ENCODE measurements around the gene ZNF740.

Gene ZNF740

DNA sequence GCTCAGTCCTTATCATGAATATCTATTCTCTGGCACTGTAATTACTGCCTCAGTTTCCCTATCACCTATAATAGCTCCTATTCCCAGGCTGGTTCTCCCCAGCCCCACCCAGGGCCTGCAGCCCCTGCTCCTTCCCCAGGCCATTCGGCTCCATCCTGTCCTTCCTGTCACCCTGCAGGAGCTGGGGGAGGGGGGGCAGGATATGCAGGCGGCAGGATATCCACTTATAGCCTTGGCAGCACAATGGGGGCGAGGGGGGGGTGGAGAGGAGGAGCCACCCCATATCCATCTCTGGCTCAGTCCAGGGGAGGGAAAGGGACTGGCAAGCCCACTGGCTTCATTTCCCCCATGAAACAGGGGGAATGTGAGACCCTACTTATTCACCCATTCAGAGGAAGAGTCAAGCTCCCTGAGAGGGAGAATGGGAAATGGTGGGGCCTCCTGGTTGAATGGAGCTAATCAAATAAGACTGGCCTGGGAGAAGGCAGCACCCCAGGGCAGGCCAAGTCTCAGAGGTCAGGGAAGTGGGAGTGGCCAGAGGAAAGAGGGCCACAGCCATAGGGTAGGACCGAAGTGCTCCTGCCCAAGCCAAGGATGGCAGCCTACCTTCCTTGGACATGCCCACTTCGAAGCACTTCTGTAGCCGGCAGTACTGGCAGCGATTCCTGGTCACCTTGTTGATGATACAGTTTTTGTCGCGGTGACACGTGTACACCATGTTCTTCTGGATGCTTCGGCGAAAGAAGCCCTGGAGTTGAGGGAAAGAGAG is 34.3 kb downstream of the ZNF740 start:
- H3K4me3 ChIP-seq (ENCODE audit: low read depth, low read length, poor library complexity, severe bottlenecking): no peak overlapping the region
- no peaks in the 10 kb centered on the region for H3K9me3 ChIP-seq (ENCODE audit: low read length)
- H3K4me1 ChIP-seq (ENCODE audit: insufficient read depth, low read length, severe bottlenecking): peaks cover 6% of the 10 kb centered on the region
- H3K27ac ChIP-seq (ENCODE audit: low read depth, low read length, poor library complexity, severe bottlenecking): no peak overlapping the region
- no peak overlapping the region for H3K9ac ChIP-seq (ENCODE audit: low read length)
- no peak overlapping the region for H3K4me2 ChIP-seq (ENCODE audit: low read length)
- H3K79me2 ChIP-seq (ENCODE audit: insufficient read depth, low read length): no peaks in the 10 kb centered on the region
- no peaks in the 10 kb centered on the region for H4K20me1 ChIP-seq (ENCODE audit: insufficient read depth, low read length)
- TF ChIP-seq EZH2 (IDR thresholded peaks at IDR 0.05; ENCODE audit: borderline replicate concordance, low read length): no peak
- TF ChIP-seq, protein P1, sequence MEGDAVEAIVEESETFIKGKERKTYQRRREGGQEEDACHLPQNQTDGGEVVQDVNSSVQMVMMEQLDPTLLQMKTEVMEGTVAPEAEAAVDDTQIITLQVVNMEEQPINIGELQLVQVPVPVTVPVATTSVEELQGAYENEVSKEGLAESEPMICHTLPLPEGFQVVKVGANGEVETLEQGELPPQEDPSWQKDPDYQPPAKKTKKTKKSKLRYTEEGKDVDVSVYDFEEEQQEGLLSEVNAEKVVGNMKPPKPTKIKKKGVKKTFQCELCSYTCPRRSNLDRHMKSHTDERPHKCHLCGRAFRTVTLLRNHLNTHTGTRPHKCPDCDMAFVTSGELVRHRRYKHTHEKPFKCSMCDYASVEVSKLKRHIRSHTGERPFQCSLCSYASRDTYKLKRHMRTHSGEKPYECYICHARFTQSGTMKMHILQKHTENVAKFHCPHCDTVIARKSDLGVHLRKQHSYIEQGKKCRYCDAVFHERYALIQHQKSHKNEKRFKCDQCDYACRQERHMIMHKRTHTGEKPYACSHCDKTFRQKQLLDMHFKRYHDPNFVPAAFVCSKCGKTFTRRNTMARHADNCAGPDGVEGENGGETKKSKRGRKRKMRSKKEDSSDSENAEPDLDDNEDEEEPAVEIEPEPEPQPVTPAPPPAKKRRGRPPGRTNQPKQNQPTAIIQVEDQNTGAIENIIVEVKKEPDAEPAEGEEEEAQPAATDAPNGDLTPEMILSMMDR (IDR thresholded peaks at IDR 0.05; ENCODE audit: low read length): no peak
- no peak overlapping the region for H2AFZ ChIP-seq (ENCODE audit: low read length)
- no peaks in the 10 kb centered on the region for H3K9me2 ChIP-seq (ENCODE audit: low read depth, low read length)
- H3F3A ChIP-seq (ENCODE audit: insufficient read depth, low read length): no peaks in the 10 kb centered on the region
- H3K36me3 ChIP-seq (ENCODE audit: insufficient read depth, low read length): no peaks in the 10 kb centered on the region
- peaks cover 3% of the 10 kb centered on the region; the same call in 1 of the 2 replicates for H3K27me3 ChIP-seq (ENCODE audit: insufficient read depth, low read length)

DNA sequence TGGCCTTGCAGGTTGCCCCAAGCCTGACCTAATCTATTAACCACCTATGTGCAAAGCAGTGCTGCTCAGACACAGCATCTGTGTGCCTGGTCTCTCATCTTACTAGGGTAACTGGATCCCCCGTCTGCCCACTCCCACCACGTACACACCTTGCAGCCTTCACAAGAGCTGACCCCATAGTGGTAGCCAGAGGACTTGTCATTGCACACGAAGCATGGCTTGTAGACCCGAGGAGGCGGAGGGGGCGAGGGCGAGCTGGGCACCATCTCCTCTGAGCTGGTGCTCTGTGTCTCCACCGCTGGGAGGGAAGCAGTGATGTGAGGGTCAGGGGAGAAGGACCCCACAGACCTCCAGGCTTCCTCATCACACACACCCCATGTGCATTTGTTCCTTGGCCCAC is 35.0 kb downstream of the ZNF740 start:
- Histone ChIP-seq H3K4me3 (ENCODE audit: low read depth, low read length, poor library complexity, severe bottlenecking) (no peak overlapping the region), H2AFZ (ENCODE audit: low read length) (no peak overlapping the region), H3K27ac (ENCODE audit: low read depth, low read length, poor library complexity, severe bottlenecking) (no peak overlapping the region), H3K4me1 (ENCODE audit: insufficient read depth, low read length, severe bottlenecking) (peaks cover 12% of the 10 kb centered on the region), H3K9ac (ENCODE audit: low read length) (no peak overlapping the region), H3K27me3 (ENCODE audit: insufficient read depth, low read length) (peaks cover 3% of the 10 kb centered on the region; the same call in 1 of the 2 replicates), H3F3A (ENCODE audit: insufficient read depth, low read length) (no peaks in the 10 kb centered on the region), H3K79me2 (ENCODE audit: insufficient read depth, low read length) (no peaks in the 10 kb centered on the region), H3K9me3 (ENCODE audit: low read length) (no peaks in the 10 kb centered on the region), H4K20me1 (ENCODE audit: insufficient read depth, low read length) (no peaks in the 10 kb centered on the region), H3K4me2 (ENCODE audit: low read length) (no peak overlapping the region), H3K36me3 (ENCODE audit: insufficient read depth, low read length) (no peaks in the 10 kb centered on the region), H3K9me2 (ENCODE audit: low read depth, low read length) (no peaks in the 10 kb centered on the region)
- TF ChIP-seq, protein P1 (IDR thresholded peaks at IDR 0.05; ENCODE audit: low read length): no peak
- no peak for TF ChIP-seq EZH2 (IDR thresholded peaks at IDR 0.05; ENCODE audit: borderline replicate concordance, low read length)

DNA sequence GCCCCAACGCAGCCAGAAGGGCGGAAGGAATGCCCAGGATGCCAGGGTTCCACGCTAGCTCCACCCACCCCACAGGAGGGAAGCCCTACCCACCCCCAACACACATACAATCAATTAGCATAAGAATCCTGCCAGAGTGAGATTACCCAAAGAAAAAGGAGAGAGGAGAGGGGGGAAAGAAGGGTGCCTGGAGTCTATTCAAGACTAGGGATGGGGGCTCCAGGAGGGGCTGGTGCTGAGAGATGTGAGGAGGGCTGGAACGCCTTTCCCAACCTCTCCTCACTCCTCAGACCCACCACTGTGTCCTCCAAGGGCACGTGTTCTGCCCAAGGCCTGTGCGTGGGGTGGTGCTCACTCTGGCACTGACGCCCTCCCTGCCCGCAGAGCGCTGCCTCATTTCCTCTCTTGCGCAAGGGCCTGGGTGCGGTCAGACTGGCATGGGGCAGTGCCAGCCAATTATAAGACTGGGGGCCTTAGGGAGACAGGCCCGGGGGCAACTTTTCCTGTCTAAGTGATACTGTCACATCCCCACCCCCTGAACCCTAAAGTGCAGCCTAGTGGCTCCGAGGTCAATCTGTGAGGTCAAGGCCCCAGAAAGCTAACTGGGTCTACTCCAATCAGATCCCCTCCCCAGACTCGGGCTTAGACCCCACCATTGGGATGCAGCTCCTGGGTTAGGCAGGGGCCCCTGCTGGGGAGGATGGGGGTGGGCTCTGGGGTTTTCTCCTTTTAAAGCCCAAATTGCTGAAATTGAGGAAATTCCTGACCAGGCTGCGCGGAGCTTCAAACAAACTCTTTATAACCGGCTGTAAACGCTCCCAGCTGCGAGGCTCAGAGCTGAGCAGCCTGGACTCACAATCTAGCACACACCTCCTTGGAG is 36.8 kb downstream of the ZNF740 start:
- peaks cover 3% of the 10 kb centered on the region; the same call in 1 of the 2 replicates for H3K27me3 ChIP-seq (ENCODE audit: insufficient read depth, low read length)
- H3K9me2 ChIP-seq (ENCODE audit: low read depth, low read length): no peaks in the 10 kb centered on the region
- H3F3A ChIP-seq (ENCODE audit: insufficient read depth, low read length): no peaks in the 10 kb centered on the region
- no peak overlapping the region for H3K4me3 ChIP-seq (ENCODE audit: low read depth, low read length, poor library complexity, severe bottlenecking)
- no peaks in the 10 kb centered on the region for H3K79me2 ChIP-seq (ENCODE audit: insufficient read depth, low read length)
- TF ChIP-seq EZH2 (IDR thresholded peaks at IDR 0.05; ENCODE audit: borderline replicate concordance, low read length): no peak
- TF ChIP-seq, protein P1 (IDR thresholded peaks at IDR 0.05; ENCODE audit: low read length): no peak
- no peaks in the 10 kb centered on the region for H3K36me3 ChIP-seq (ENCODE audit: insufficient read depth, low read length)
- H3K4me2 ChIP-seq (ENCODE audit: low read length): no peak overlapping the region
- H2AFZ ChIP-seq (ENCODE audit: low read length): no peak overlapping the region
- H3K9me3 ChIP-seq (ENCODE audit: low read length): no peaks in the 10 kb centered on the region
- H3K9ac ChIP-seq (ENCODE audit: low read length): no peak overlapping the region
- peaks cover 22% of the 10 kb centered on the region for H3K4me1 ChIP-seq (ENCODE audit: insufficient read depth, low read length, severe bottlenecking)
- H3K27ac ChIP-seq (ENCODE audit: low read depth, low read length, poor library complexity, severe bottlenecking): no peak overlapping the region
- H4K20me1 ChIP-seq (ENCODE audit: insufficient read depth, low read length): no peaks in the 10 kb centered on the region
